HS-27A (cell line): ENCODE results near the gene ALDH1A2.
A peak's percentile ranks its signal among the peaks of the same experiment; 100 is the strongest.
"Not testable (repeated sequence)": the region's sequence is repeated elsewhere in the genome, so short reads cannot be mapped to it uniquely, and the experiment has no call there.

Experiments used
- DNase-seq: peaks from one replicate; pipeline ENCODE4 v3.0.0-alpha.2; 2012; ENCODE audit warnings: low read depth, missing footprints

The ALDH1A2 gene

DNA sequence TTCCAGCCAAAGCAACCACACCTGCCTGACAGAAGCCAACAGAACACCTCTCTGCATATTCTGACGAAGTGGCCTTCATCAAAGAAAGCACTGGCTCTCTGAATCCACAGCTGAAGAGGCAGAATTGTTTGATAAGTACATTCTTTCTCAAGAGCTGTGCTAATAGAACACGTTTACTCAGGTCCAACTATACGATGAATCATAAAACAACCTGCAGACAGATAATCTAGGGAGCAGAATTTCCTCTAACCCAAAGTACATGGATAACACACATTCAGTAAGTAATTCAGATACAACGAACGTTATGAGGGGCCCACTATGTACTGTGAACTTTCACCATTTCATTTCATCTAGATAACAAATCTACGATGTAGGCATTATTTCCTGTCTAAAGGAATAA lies 25.4 kb downstream of the ALDH1A2 start:
- no peak for DNase-seq

GRCh38 chr15:58039079-58040035 lies 26.2 kb downstream of the ALDH1A2 start:
- no peak for DNase-seq

- DNase-seq, result peak; percentile 45
Observed at GRCh38 chr15:58038426-58039078, 27.0 kb downstream of the ALDH1A2 start.

GRCh38 chr15:58037723-58038301 lies 27.7 kb downstream of the ALDH1A2 start:
- no peak for DNase-seq

- DNase-seq, result no peak
Observed at GRCh38 chr15:58036579-58036978, 28.9 kb downstream of the ALDH1A2 start.

- DNase-seq, result not testable (repeated sequence)
Observed at GRCh38 chr15:58028392-58028791, 37.1 kb downstream of the ALDH1A2 start.

GRCh38 chr15:58026552-58026951 lies 39.0 kb downstream of the ALDH1A2 start:
- DNase-seq, result no peak

DNA sequence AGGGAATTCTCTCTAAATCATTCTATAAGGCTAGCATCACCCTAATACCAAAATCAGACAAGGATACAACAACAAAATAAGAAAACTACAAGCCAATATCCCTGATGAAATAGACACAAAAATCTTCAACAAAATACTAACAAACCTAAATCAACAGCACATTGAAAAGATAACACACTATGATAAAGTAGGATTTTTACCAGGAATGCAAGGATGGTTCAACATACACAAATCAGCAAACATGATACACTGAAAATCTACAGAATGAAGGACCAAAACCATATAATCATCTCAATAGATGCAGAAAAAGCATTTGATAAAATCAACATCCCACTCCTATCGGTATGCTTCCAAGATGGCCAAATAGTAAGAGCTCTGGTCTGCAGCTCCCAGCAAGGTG lies 39.5 kb downstream of the ALDH1A2 start:
- DNase-seq, result no peak

DNA sequence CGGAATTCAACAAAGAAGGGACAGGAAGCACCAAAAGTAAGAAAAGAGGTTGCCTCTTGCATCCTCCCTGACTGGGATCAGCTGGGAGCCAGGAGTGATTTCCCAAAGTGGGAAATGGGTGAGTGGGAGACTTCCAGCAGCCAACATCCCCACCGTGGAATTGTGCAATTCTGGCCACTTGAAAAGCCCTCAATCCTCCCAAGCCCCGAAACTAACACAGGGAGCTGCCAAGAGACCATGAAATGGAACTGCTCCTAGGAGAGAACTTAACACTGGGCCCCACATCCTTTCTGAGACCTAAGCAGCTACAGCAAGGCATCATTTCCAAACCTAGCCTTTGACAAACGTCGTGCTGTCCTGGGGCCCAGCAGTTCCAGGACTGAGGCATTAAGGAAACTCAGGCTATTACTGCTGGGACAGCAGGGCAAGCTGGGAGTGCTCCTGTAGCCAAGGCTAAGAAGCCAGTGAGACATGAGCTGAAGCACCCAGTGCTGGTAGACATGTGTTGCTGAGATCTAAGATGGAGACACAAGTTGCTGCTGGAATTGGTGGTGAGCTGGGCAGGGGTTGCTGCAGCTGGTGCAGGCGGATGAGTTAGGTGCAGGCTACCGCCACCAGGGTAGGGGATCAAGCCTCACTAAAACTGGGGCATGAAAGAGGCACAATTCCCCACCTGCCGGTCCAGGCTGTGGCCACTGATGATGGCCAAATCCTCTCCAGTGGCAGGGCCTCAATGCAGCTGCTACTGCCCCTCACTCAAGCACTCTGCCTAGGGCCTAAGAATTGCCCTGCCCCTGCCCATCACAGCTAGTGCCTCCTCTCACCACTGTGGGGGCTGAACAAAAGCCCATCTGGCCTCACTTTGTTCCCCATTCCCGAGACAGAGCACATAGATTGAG lies 43.9 kb downstream of the ALDH1A2 start:
- no peak for DNase-seq

DNA sequence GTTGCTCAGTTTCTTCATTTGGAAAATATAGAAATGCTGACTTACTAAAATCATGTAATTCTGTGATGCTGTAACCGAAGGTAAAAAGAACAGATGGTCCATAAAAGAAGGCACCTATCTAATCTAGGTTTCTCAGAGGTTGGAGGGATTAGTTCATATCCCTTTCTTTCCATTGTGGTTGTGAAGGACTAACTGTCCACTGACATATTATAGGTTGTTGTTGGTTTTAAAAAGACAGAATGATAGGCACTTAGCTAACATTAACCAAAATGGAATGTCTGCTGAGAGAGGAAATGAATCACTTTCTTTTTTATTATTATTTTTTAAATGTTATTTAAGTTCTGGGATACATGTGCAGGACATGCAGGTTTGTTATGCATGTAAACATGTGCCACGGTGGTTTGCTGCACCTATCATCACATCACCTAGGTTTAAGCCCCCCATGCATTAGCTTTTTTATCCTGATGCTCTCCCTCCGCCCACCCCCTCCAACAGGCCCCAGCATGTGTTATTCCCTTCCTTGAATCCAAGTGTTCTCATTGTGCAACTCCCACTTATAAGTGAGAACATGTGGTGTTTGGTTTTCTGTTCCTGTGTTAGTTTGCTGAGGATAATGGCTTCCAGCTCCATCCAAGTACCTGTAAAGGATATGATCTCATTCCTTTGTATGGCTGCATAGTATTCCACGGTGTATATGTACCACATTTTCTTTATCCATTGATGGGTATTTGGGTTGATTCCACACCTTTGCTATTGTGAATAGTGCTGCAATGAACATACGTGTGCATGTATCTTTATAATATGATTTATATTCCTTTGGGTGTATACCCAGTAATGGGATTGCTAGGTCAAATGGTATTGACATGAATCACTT lies 45.8 kb downstream of the ALDH1A2 start:
- DNase-seq, result no peak

- no peak for DNase-seq
Observed at GRCh38 chr15:58017869-58018268, 47.6 kb downstream of the ALDH1A2 start.

- DNase-seq, result no peak
Observed at GRCh38 chr15:58016581-58017175, 48.8 kb downstream of the ALDH1A2 start.

DNA sequence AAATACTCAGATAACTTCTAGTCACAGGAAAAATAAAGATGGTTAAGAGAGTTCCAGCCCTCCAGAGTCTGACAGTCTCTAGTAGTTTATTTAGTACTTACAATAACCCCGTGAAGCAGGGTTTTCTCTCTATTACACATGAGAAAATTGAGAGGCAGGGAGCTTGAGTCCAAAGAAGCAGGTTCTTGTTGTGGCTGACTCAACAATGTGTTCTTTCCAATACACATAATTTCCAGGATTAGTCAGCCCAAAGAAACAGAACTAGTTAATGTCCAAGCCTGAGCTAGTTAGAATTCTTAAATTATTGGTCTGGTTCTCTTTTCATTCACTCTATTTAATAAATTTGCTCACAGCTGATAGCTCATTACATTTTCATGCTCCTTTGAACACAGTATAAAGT lies 49.9 kb downstream of the ALDH1A2 start:
- no peak for DNase-seq

DNA sequence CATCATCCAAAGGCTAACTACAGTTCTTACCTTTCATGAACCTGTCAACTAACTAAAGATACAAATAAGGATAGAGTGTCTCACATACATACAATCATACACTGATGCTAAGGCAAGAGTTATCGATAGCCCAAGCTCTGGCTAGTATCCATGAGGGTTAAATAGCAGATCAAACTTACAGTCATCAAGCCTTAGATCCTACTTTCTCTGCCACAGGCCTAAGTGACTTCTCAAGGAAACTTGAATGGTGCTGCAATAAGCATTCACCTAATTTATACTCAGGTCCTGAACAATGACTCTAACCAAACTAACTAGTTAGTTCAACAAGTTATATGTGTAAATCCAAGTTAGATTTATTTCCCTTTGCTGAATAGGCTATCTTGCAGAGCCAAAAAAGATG lies 51.0 kb downstream of the ALDH1A2 start:
- DNase-seq, result no peak

GRCh38 chr15:58014040-58014439 lies 51.5 kb downstream of the ALDH1A2 start:
- no peak for DNase-seq

DNA sequence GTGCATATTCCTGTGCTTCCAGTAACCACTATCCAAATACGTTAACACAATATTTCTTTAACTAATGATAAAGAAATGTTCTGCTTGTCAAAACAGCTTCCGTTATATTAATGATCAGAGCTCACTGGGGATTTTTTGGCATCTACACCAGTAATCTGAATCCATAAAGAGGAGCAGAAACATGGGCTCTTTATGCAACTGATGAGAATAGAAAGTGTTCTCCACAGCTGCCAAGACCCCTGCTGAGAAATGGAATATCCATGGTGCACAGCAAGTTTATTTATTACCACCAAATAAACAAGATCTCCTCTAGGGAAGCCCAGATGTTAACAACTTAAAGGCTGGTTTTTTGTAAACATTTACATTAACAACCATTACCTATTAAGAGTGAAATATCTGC lies 54.5 kb downstream of the ALDH1A2 start:
- no peak for DNase-seq

DNA sequence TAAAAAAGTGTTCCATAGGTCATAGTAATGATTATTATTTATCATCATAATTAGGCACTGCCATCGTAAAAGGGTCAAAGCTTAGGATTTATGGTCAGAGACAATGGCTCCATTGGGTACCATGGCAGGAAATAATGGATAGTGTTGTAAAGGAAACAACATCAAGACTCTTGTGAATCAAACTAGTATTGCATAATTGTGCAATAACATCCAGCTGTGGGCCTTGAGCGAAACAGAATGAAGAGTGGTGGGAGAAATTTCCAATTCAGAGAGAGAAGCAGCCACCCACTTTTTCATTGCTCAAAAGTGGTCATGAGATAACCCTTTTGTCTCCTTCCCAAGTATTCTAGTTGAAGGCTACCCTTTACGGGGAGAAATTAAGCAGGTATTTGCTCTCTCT lies 61.7 kb downstream of the ALDH1A2 start:
- no peak for DNase-seq

- no peak for DNase-seq
Observed at GRCh38 chr15:58002338-58003126, 63.0 kb downstream of the ALDH1A2 start.

DNA sequence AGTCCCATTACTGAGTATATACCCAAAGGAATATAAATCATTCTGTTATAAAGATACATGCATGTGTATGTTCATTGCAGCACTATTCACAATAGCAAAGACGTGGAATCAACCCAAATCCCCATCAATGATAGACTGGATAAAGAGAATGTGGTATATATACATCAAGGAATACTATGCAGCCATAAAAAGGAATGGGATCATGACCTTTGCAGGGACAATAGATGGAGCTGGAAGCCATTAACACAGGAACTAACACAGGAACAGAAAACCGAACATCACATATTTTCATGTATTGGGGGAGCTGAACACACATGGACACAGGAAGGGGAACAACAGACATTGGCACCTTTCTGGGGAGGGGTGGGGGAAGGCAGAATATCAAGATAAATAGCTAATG lies 65.8 kb downstream of the ALDH1A2 start:
- DNase-seq, result not testable (repeated sequence)

GRCh38 chr15:57996561-57996960 lies 69.0 kb downstream of the ALDH1A2 start:
- no peak for DNase-seq
